ENCODE data around the gene NEDD4L. TPM values are rescaled to one million over a fixed set of nuclear protein-coding genes. Genes with fewer than 3 reads are reported as not detected.

The NEDD4L gene
- polyA plus RNA-seq, 6 donors from 2014 or later = 3.2 to 5.8 (median 3.5) TPM

GRCh38 chr18:58218117-58218516, 174.1 kb downstream of the NEDD4L start:
- Mint-ChIP-seq H3K4me3 (no peak overlapping the region), H3K9me3 (peaks cover 0 to 2% (median 0%) of the 10 kb centered on the region in 7 donors), H3K4me1 (peaks cover 12 to 23% (median 23%) of the 10 kb centered on the region in 3 donors), H3K27ac (no peak overlapping the region), H3K36me3 (no peaks in the 10 kb centered on the region), H3K27me3 (peaks cover 5 to 34% (median 14%) of the 10 kb centered on the region in 3 donors)
- ATAC-seq (ENCODE audit: low read depth in 2 of 2) = no peak
- no peak for DNase-seq

DNA sequence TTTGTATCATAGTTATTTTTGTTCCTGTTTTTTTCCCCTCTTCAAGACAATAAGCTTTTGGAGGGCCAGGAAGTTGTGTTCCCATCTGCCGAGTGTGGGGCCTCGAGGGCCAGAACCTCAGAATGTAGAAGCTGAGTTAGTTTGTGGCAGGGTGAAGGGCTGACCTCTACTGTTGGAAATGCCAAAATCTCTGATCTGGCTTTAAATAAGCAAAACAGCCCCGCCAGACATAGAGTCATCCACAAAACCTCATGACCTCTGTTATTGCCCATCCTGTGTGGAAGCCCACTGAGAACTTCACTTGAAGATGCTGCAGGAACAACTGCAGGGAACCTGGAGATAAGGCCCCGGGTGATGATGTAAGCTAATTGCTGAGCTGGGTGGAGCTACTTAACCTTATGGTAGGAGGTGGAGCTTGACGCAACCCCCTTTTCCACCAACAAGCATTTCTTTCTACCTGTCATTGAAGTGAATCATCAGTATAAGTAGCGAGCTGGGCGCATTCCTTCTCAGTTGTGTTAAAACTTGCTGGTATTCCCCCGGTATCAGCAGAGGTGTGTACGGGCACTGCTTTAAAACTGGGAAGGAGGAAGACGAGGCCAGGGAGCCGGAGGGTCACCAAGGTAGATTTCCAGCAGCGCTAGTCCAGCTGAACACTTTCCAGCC, 177.2 kb downstream of the NEDD4L start:
- peaks cover 10 to 20% (median 15%) of the 10 kb centered on the region in 3 donors for H3K4me1 Mint-ChIP-seq
- H3K27me3 Mint-ChIP-seq = peaks cover 0 to 13% (median 8%) of the 10 kb centered on the region in 3 donors
- H3K9me3 Mint-ChIP-seq = peaks cover 0 to 2% (median 0%) of the 10 kb centered on the region in 7 donors
- DNase-seq (no peak), ATAC-seq (ENCODE audit: low read depth in 2 of 2) (no peak)
- no peak overlapping the region for H3K27ac Mint-ChIP-seq
- H3K4me3 Mint-ChIP-seq = no peak overlapping the region
- no peaks in the 10 kb centered on the region for H3K36me3 Mint-ChIP-seq

DNA sequence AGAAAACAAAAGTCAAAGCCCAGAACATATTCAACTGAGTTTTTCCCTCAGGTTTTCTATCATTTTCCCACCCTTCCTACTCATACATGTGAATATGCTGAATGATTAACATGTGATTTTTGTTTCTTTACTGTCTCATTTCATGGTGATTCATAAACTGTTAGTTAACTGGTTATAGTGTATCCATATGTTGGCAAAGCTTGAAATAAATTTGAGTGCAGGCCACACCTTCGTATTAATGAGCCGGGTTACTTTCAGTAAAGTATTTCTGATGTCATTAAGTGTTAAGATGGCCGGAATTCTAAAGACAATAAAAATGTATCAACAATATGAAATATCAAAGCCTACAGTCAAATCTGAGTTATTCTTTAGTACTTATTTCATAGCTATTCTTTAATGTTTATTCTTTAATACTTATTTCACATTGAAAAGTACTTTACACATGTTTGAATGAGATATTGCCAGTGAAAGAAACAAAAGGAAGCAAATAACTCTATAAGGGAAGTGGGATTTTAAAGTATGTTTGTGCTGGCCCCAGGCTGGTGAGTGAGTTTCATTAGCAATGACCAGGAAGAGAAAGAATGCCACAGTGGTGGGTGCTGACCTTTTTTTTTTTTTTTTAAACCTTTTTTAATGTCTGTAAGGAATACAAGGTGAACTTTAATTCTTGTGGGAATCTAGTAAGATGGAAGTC, 178.6 kb downstream of the NEDD4L start:
- peaks cover 8 to 16% (median 10%) of the 10 kb centered on the region in 3 donors for H3K4me1 Mint-ChIP-seq
- no peak for DNase-seq
- no peak overlapping the region for H3K27ac Mint-ChIP-seq
- H3K36me3 Mint-ChIP-seq = no peaks in the 10 kb centered on the region
- ATAC-seq (ENCODE audit: low read depth in 2 of 2) = no peak
- H3K27me3 Mint-ChIP-seq = peaks cover 0 to 7% (median 0%) of the 10 kb centered on the region in 3 donors
- H3K9me3 Mint-ChIP-seq = peaks cover 0 to 2% (median 0%) of the 10 kb centered on the region in 7 donors
- H3K4me3 Mint-ChIP-seq = no peak overlapping the region

GRCh38 chr18:58223717-58224424, 179.8 kb downstream of the NEDD4L start:
- Mint-ChIP-seq H3K36me3 (no peaks in the 10 kb centered on the region), H3K9me3 (no peaks in the 10 kb centered on the region), H3K27ac (peak overlapping the region in 1 of 6 donors; percentile 18), H3K27me3 (peaks cover 0 to 7% (median 0%) of the 10 kb centered on the region in 3 donors), H3K4me1 (peaks cover 8 to 16% (median 10%) of the 10 kb centered on the region in 3 donors), H3K4me3 (no peak overlapping the region)
- DNase-seq = no peak
- ATAC-seq (ENCODE audit: low read depth in 2 of 2) = no peak

- Mint-ChIP-seq H3K4me1 (peaks cover 8 to 16% (median 10%) of the 10 kb centered on the region in 3 donors), H3K9me3 (no peaks in the 10 kb centered on the region), H3K27ac (peak overlapping the region in 1 of 6 donors; percentile 18), H3K4me3 (no peak overlapping the region), H3K36me3 (no peaks in the 10 kb centered on the region), H3K27me3 (peaks cover 0 to 7% (median 0%) of the 10 kb centered on the region in 3 donors)
- ATAC-seq (ENCODE audit: low read depth in 2 of 2) (no peak), DNase-seq (no peak)
Observed at GRCh38 chr18:58224425-58224750, 180.4 kb downstream of the NEDD4L start.

DNA sequence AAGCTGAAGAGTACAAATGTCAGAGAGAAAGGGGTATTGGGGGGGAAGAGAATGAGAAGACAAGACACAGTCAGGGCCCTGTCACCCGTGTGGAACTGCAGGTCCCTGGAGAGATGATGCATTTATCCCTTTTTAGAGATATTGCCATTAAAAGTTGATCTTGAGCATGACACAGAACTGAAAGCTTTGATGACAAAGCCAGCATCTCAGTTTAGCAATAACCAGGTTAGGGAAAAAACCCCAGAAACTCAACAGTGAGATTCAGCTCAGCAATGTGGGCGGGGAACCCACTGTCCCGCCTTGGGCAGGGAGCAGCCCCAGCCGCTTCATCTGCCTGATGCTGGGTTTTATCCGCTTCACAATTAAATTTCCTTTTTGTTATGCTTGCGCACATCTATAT, 181.1 kb downstream of the NEDD4L start:
- DNase-seq (no peak), ATAC-seq (ENCODE audit: low read depth in 2 of 2) (peak; percentile 37 to 61)
- Mint-ChIP-seq H3K27ac (peak overlapping the region in 1 of 6 donors; percentile 39), H3K4me1 (peaks cover 8 to 16% (median 10%) of the 10 kb centered on the region in 3 donors), H3K27me3 (peaks cover 0 to 7% (median 0%) of the 10 kb centered on the region in 3 donors), H3K36me3 (no peaks in the 10 kb centered on the region), H3K4me3 (peak overlapping the region in 1 of 8 donors; percentile 42), H3K9me3 (no peaks in the 10 kb centered on the region)

GRCh38 chr18:58226429-58226828, 182.4 kb downstream of the NEDD4L start:
- peak in 1 of 2 donors; percentile 11 for ATAC-seq (ENCODE audit: low read depth in 2 of 2)
- H3K27me3 Mint-ChIP-seq = peaks cover 0 to 7% (median 0%) of the 10 kb centered on the region in 3 donors

DNA sequence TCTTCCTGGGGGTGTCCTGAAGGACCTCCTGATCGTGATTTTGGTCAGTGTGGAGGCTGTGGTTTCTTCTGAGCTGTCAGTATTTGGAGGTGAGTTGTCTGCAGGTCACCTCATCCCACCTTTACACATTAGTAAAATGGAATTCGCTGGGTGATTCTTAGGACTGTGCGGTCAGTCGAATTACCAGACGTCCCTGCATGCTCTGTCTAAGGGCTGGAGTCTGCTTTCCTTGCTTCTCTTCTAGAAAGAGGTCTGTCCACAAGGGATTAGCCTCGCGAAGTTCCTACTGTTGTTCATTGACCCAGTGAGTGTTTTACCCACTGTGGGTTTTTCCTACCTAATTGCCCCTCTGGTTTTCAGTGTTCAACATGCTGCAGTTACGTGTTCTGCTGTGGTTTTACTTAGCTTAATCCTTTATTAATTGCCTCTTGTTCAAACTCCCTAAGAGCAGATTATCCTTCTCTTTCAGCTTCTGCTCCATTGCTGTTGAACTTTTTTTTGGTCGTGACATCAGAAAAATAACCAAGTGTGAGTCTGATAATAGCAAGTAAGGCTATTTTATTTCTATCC, 183.4 kb downstream of the NEDD4L start:
- H3K4me1 Mint-ChIP-seq = peaks cover 8 to 16% (median 10%) of the 10 kb centered on the region in 3 donors
- H3K27me3 Mint-ChIP-seq = peaks cover 0 to 7% (median 0%) of the 10 kb centered on the region in 3 donors
- ATAC-seq (ENCODE audit: low read depth in 2 of 2) (no peak), DNase-seq (no peak)
- peaks cover 0 to 8% of the 10 kb centered on the region in 2 donors for H3K36me3 Mint-ChIP-seq
- peak overlapping the region in 1 of 6 donors; percentile 60 for H3K27ac Mint-ChIP-seq
- H3K4me3 Mint-ChIP-seq = no peak overlapping the region
- H3K9me3 Mint-ChIP-seq = peaks cover 0 to 6% (median 0%) of the 10 kb centered on the region in 7 donors

More at GRCh38 chr18:58226429-58226828, 182.4 kb downstream of the NEDD4L start:
- Mint-ChIP-seq H3K4me3 (no peak overlapping the region), H3K27ac (peak overlapping the region in 1 of 6 donors; percentile 72), H3K4me1 (peaks cover 8 to 16% (median 10%) of the 10 kb centered on the region in 3 donors), H3K9me3 (no peaks in the 10 kb centered on the region), H3K36me3 (peaks cover 0 to 8% of the 10 kb centered on the region in 2 donors)
- no peak for DNase-seq

- Mint-ChIP-seq H3K36me3 (peaks cover 0 to 15% of the 10 kb centered on the region in 2 donors), H3K9me3 (peaks cover 0 to 13% (median 2%) of the 10 kb centered on the region in 7 donors), H3K27ac (peak overlapping the region in 1 of 6 donors; percentile 17), H3K27me3 (peaks cover 0 to 5% (median 0%) of the 10 kb centered on the region in 3 donors), H3K4me1 (peaks cover 8 to 14% (median 10%) of the 10 kb centered on the region in 3 donors), H3K4me3 (no peak overlapping the region)
- DNase-seq (no peak), ATAC-seq (ENCODE audit: low read depth in 2 of 2) (no peak)
Observed at GRCh38 chr18:58228176-58228575, 184.2 kb downstream of the NEDD4L start.

- Mint-ChIP-seq H3K27me3 (no peaks in the 10 kb centered on the region), H3K27ac (no peak overlapping the region), H3K4me1 (peaks cover 8 to 12% (median 10%) of the 10 kb centered on the region in 3 donors), H3K9me3 (peaks cover 0 to 19% (median 2%) of the 10 kb centered on the region in 7 donors), H3K36me3 (peaks cover 0 to 15% of the 10 kb centered on the region in 2 donors), H3K4me3 (no peak overlapping the region)
- ATAC-seq (ENCODE audit: low read depth in 2 of 2) = no peak
- no peak for DNase-seq
Observed at GRCh38 chr18:58228762-58229161, 184.7 kb downstream of the NEDD4L start.

DNA sequence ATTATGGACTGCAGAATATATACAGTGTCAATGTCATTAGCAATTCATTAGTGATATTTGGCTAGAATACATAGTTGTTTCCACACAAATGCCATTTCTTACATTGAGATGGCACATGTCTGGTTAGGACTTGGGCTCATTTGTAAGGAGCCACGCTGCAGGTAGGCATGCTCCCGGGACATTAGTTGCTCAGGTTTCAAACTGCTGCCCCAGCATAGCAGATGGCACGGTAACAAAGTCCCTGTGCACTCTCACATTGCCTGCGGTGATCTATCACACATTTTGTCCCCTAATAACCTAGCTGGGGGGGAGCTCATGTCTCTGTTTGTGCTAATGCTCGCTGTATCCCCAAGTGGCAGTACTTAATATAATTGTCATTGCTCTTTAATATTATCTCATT, 185.1 kb downstream of the NEDD4L start:
- Mint-ChIP-seq H3K4me3 (no peak overlapping the region), H3K27ac (peak overlapping the region in 1 of 6 donors; percentile 64), H3K27me3 (no peaks in the 10 kb centered on the region), H3K9me3 (peaks cover 0 to 22% (median 2%) of the 10 kb centered on the region in 7 donors), H3K4me1 (peaks cover 8 to 10% (median 8%) of the 10 kb centered on the region in 3 donors), H3K36me3 (peaks cover 0 to 15% of the 10 kb centered on the region in 2 donors)
- DNase-seq (no peak), ATAC-seq (ENCODE audit: low read depth in 2 of 2) (no peak)

DNA sequence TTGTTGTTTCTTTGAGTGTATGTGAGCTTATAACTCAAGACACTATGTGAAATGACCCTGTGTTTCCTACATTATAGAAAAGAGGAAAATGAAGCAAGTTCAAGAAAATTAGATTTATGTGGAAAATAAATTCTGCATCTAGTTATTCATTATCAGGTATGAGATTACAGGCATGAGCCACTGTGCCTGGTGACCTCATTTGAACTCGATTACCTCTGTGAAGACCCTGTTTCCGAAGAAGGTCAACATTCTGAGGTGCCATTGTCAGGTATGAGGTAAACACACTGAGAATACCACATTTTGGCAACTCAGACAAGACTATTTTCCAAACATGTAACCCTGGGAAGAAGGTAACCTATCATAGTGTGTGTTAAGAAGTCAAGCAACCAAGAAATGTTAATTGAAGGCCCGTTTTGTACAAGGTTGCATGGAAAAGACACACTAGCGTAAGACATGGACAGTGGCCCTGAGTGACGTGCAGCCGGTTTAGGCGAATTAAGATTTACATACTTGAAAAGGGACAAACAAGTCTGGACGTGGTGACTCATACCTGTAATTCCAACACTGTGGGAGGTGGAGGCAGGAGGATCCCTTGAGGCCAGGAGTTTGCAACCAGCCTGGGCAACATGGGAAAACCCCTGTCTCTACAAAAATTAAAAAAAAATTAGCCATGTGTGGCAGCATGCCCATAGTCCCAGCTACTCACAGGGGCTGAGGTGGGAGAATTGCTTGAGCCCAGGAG, 186.6 kb downstream of the NEDD4L start:
- peaks cover 0 to 15% of the 10 kb centered on the region in 2 donors for H3K36me3 Mint-ChIP-seq
- peaks cover 0 to 22% (median 2%) of the 10 kb centered on the region in 7 donors for H3K9me3 Mint-ChIP-seq
- no peak overlapping the region for H3K4me3 Mint-ChIP-seq
- H3K27ac Mint-ChIP-seq = no peak overlapping the region
- H3K27me3 Mint-ChIP-seq = no peaks in the 10 kb centered on the region
- DNase-seq (no peak), ATAC-seq (ENCODE audit: low read depth in 2 of 2) (no peak)
- H3K4me1 Mint-ChIP-seq = peaks cover 0 to under 1% (median 0%) of the 10 kb centered on the region in 3 donors

All from naive B cell (primary cell).